Measurements from ENCODE around the gene CNGA4. TPM values are rescaled to one million over a fixed set of nuclear protein-coding genes. Genes with fewer than 3 reads are reported as not detected.

CNGA4 gene
- total RNA-seq, 1 donor from 2014 or later = 0.20 TPM

DNA sequence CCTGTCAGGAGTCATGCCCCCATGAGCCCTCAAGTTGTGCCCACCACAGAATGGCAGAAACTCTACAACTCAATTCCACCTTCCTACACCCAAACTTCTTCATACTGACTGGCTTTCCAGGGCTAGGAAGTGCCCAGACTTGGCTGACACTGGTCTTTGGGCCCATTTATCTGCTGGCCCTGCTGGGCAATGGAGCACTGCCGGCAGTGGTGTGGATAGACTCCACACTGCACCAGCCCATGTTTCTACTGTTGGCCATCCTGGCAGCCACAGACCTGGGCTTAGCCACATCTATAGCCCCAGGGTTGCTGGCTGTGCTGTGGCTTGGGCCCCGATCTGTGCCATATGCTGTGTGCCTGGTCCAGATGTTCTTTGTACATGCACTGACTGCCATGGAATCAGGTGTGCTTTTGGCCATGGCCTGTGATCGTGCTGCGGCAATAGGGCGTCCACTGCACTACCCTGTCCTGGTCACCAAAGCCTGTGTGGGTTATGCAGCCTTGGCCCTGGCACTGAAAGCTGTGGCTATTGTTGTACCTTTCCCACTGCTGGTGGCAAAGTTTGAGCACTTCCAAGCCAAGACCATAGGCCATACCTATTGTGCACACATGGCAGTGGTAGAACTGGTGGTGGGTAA, 39.6 kb upstream of the CNGA4 start, which contains the start of gene OR52W1:
Gene OR52W1 (plus strand): TSS at position 51 of the 637 bp plus-strand sequence. CDS start 0 bp downstream, at position 51.
- no peak within 1 kb of the TSS for H3K4me3 Mint-ChIP-seq
- DNase-seq (no peak), ATAC-seq (ENCODE audit: low read depth) (no peak)
- POLR2A ChIA-PET = no interaction called here
- intact Hi-C loops (cut with micrococcal nuclease) = no loop called here
- H3K27me3 Mint-ChIP-seq = no peaks in the 10 kb centered on the region
- peaks cover 2% of the 10 kb centered on the region for H3K36me3 Mint-ChIP-seq (ENCODE audit: low read depth)
- H3K27ac Mint-ChIP-seq = no peak within 1 kb of the TSS
- no peaks in the 10 kb centered on the region for H3K9me3 Mint-ChIP-seq
- H3K4me1 Mint-ChIP-seq = peaks cover 11% of the 10 kb centered on the region
- TF ChIP-seq, protein P1, sequence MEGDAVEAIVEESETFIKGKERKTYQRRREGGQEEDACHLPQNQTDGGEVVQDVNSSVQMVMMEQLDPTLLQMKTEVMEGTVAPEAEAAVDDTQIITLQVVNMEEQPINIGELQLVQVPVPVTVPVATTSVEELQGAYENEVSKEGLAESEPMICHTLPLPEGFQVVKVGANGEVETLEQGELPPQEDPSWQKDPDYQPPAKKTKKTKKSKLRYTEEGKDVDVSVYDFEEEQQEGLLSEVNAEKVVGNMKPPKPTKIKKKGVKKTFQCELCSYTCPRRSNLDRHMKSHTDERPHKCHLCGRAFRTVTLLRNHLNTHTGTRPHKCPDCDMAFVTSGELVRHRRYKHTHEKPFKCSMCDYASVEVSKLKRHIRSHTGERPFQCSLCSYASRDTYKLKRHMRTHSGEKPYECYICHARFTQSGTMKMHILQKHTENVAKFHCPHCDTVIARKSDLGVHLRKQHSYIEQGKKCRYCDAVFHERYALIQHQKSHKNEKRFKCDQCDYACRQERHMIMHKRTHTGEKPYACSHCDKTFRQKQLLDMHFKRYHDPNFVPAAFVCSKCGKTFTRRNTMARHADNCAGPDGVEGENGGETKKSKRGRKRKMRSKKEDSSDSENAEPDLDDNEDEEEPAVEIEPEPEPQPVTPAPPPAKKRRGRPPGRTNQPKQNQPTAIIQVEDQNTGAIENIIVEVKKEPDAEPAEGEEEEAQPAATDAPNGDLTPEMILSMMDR (IDR thresholded peaks at IDR 0.05) = no peak
- CTCF ChIA-PET = no interaction called here

GRCh38 chr11:6200975-6201374, 37.9 kb upstream of the CNGA4 start:
- CTCF ChIA-PET = no interaction called here
- DNase-seq (no peak), ATAC-seq (ENCODE audit: low read depth) (no peak)
- Mint-ChIP-seq H3K27me3 (no peaks in the 10 kb centered on the region), H3K36me3 (ENCODE audit: low read depth) (peaks cover 11% of the 10 kb centered on the region), H3K27ac (no peak overlapping the region), H3K4me3 (no peak overlapping the region), H3K4me1 (peaks cover 11% of the 10 kb centered on the region), H3K9me3 (no peaks in the 10 kb centered on the region)
- intact Hi-C loops (cut with micrococcal nuclease) = no loop called here
- TF ChIP-seq, protein P1 (IDR thresholded peaks at IDR 0.05) = no peak
- POLR2A ChIA-PET = no interaction called here

DNA sequence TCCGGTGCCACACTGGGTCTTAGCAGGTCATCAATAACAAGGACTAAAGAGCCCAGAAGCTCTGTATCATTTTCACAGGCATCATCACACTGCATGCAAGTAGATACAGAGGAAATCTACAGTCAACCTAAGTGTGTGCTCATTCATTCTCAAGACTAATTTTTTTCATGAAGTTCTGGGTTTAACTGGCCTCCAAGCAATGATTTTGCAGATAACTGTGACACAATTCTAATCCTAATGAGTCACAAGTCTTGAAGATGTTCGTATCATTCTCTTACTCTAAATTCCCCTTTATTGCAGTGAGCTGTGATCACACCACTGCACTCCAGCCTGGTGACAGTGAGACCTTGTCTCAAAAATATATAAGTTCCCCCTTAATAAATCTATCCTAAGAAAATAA, 37.4 kb upstream of the CNGA4 start:
- TF ChIP-seq, protein P1 (IDR thresholded peaks at IDR 0.05) = no peak
- H3K4me3 Mint-ChIP-seq = no peak overlapping the region
- H3K4me1 Mint-ChIP-seq = peaks cover 11% of the 10 kb centered on the region
- no peaks in the 10 kb centered on the region for H3K27me3 Mint-ChIP-seq
- H3K36me3 Mint-ChIP-seq (ENCODE audit: low read depth) = peaks cover 16% of the 10 kb centered on the region
- intact Hi-C loops (cut with micrococcal nuclease) = no loop called here
- ATAC-seq (ENCODE audit: low read depth) = no peak
- ChIA-PET POLR2A (no interaction called here), CTCF (no interaction called here)
- DNase-seq = no peak
- no peak overlapping the region for H3K27ac Mint-ChIP-seq
- no peaks in the 10 kb centered on the region for H3K9me3 Mint-ChIP-seq

GRCh38 chr11:6202041-6202440, 36.8 kb upstream of the CNGA4 start:
- no peak overlapping the region for H3K4me3 Mint-ChIP-seq
- no peak for DNase-seq

DNA sequence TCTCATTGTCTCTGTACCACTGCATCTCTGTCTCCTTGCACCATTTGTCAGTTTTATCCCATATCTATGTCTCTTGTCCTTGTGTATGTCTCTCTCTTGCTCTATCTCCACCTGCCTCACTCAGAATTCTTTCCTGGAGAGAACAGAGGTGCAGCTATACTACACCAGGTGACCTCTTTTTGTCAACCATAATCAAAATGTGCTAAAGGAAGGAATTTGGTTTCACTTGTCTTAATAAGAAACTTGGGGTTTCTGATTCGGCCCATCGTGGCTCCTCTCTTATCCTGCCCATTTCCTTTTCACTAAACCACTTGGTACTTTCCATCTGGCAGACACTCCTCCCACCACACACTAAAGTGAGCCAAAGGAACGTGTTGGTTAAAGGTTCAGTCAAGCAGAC, 35.6 kb upstream of the CNGA4 start:
- no peak for ATAC-seq (ENCODE audit: low read depth)
- POLR2A ChIA-PET = no interaction called here
- H3K4me1 Mint-ChIP-seq = peaks cover 11% of the 10 kb centered on the region
- DNase-seq = no peak
- TF ChIP-seq, protein P1 (IDR thresholded peaks at IDR 0.05) = no peak
- H3K27me3 Mint-ChIP-seq = no peaks in the 10 kb centered on the region
- CTCF ChIA-PET = no interaction called here
- no peak overlapping the region for H3K27ac Mint-ChIP-seq
- H3K4me3 Mint-ChIP-seq = no peak overlapping the region
- intact Hi-C loops (cut with micrococcal nuclease) = no loop called here
- H3K36me3 Mint-ChIP-seq (ENCODE audit: low read depth) = peaks cover 31% of the 10 kb centered on the region
- H3K9me3 Mint-ChIP-seq = no peaks in the 10 kb centered on the region

More at GRCh38 chr11:6202041-6202440, 36.8 kb upstream of the CNGA4 start:
- POLR2A ChIA-PET = no interaction called here
- TF ChIP-seq, protein P1 (IDR thresholded peaks at IDR 0.05) = no peak
- no peak overlapping the region for H3K27ac Mint-ChIP-seq
- CTCF ChIA-PET = no interaction called here
- no peaks in the 10 kb centered on the region for H3K27me3 Mint-ChIP-seq
- intact Hi-C loops (cut with micrococcal nuclease) = no loop called here
- H3K4me1 Mint-ChIP-seq = peaks cover 11% of the 10 kb centered on the region
- no peak for ATAC-seq (ENCODE audit: low read depth)
- no peaks in the 10 kb centered on the region for H3K9me3 Mint-ChIP-seq
- peaks cover 20% of the 10 kb centered on the region for H3K36me3 Mint-ChIP-seq (ENCODE audit: low read depth)

All from activated B cell treated with CpG ODN at 0.5 μM for 24 hours (primary cell).